ENCODE results near the gene RNPS1. TPM values are rescaled to one million over a fixed set of nuclear protein-coding genes. Genes with fewer than 3 reads are reported as not detected.

RNPS1 gene
- total RNA-seq, 1 donor from 2014 or later = 390 TPM

GRCh38 chr16:2231016-2231931, 36.7 kb downstream of the RNPS1 start:
- H3K27me3 Mint-ChIP-seq (ENCODE audit: low read depth) = peaks cover 9% of the 10 kb centered on the region
- H3K4me1 Mint-ChIP-seq = peaks cover 2% of the 10 kb centered on the region
- TF ChIP-seq CTCF (conservative IDR thresholded peaks at IDR 0.05) = no peak
- no peaks in the 10 kb centered on the region for H3K9me3 Mint-ChIP-seq
- H3K27ac Mint-ChIP-seq (ENCODE audit: unreplicated experiment) = no peak overlapping the region
- no peak for DNase-seq (ENCODE audit: low read depth, low spot score)
- no peak overlapping the region for H3K4me3 Mint-ChIP-seq
- peaks cover 2% of the 10 kb centered on the region for H3K36me3 Mint-ChIP-seq (ENCODE audit: low read depth)

GRCh38 chr16:2230376-2230775, 37.5 kb downstream of the RNPS1 start:
- H3K27ac Mint-ChIP-seq (ENCODE audit: unreplicated experiment) = no peak overlapping the region
- H3K9me3 Mint-ChIP-seq = no peaks in the 10 kb centered on the region
- H3K4me1 Mint-ChIP-seq = peaks cover 5% of the 10 kb centered on the region
- H3K36me3 Mint-ChIP-seq (ENCODE audit: low read depth) = peaks cover under 1% of the 10 kb centered on the region
- TF ChIP-seq CTCF (conservative IDR thresholded peaks at IDR 0.05) = no peak
- H3K4me3 Mint-ChIP-seq = no peak overlapping the region
- no peak for DNase-seq (ENCODE audit: low read depth, low spot score)
- H3K27me3 Mint-ChIP-seq (ENCODE audit: low read depth) = peaks cover 1% of the 10 kb centered on the region

GRCh38 chr16:2229632-2230250, 38.2 kb downstream of the RNPS1 start:
- Mint-ChIP-seq H3K9me3 (no peaks in the 10 kb centered on the region), H3K27me3 (ENCODE audit: low read depth) (no peaks in the 10 kb centered on the region), H3K36me3 (ENCODE audit: low read depth) (no peaks in the 10 kb centered on the region), H3K4me3 (no peak overlapping the region), H3K27ac (ENCODE audit: unreplicated experiment) (no peak overlapping the region), H3K4me1 (peaks cover 5% of the 10 kb centered on the region)
- DNase-seq (ENCODE audit: low read depth, low spot score) = no peak
- no peak for TF ChIP-seq CTCF (conservative IDR thresholded peaks at IDR 0.05)

GRCh38 chr16:2229091-2229490, 38.8 kb downstream of the RNPS1 start:
- no peak for DNase-seq (ENCODE audit: low read depth, low spot score)
- TF ChIP-seq CTCF (conservative IDR thresholded peaks at IDR 0.05) = no peak
- no peaks in the 10 kb centered on the region for H3K27me3 Mint-ChIP-seq (ENCODE audit: low read depth)
- peaks cover 9% of the 10 kb centered on the region for H3K4me1 Mint-ChIP-seq
- no peak overlapping the region for H3K4me3 Mint-ChIP-seq
- no peaks in the 10 kb centered on the region for H3K36me3 Mint-ChIP-seq (ENCODE audit: low read depth)
- no peak overlapping the region for H3K27ac Mint-ChIP-seq (ENCODE audit: unreplicated experiment)
- H3K9me3 Mint-ChIP-seq = no peaks in the 10 kb centered on the region

GRCh38 chr16:2228161-2228824, 39.6 kb downstream of the RNPS1 start:
- H3K36me3 Mint-ChIP-seq (ENCODE audit: low read depth) = no peaks in the 10 kb centered on the region
- peaks cover 12% of the 10 kb centered on the region for H3K4me1 Mint-ChIP-seq
- DNase-seq (ENCODE audit: low read depth, low spot score) = no peak
- H3K9me3 Mint-ChIP-seq = no peaks in the 10 kb centered on the region
- H3K27ac Mint-ChIP-seq (ENCODE audit: unreplicated experiment) = no peak overlapping the region
- peak overlapping the region; percentile 57 for H3K4me3 Mint-ChIP-seq
- no peaks in the 10 kb centered on the region for H3K27me3 Mint-ChIP-seq (ENCODE audit: low read depth)
- no peak for TF ChIP-seq CTCF (conservative IDR thresholded peaks at IDR 0.05)
